AG04449 (cell line): ENCODE measurements around the gene MAP4K1.

Source experiments
- CTCF ChIA-PET: fragments of 350-600 bp; formaldehyde crosslinking; extraction: SDS; loops from one replicate; lab custom pipeline; 2021; ENCODE audit warnings: antibody characterized with exemption; lab: Yijun Ruan, JAX
- POLR2A ChIA-PET: fragments of 400-600, 350-600 bp; formaldehyde crosslinking; extraction: SDS; loops from one replicate; lab custom pipeline; 2020; ENCODE audit warnings: antibody characterized with exemption, inconsistent platforms; lab: Yijun Ruan, JAX
- DNase-seq: peaks from one replicate; pipeline ENCODE4 v3.0.0-alpha.2; 2010; ENCODE audit warnings: low read depth, low spot score
- H3K4me3 ChIP-seq: 2 replicates; pipeline ENCODE4 v1.5.1; 2011; ENCODE audit warnings: low read depth, mild to moderate bottlenecking, control low read depth, low read length
- CTCF ChIP-seq: IDR thresholded peaks from one replicate; pipeline ENCODE4 v1.5.1; 2011; ENCODE audit warnings: mild to moderate bottlenecking, moderate library complexity, low read length, control low read depth, inconsistent platforms; ENCODE audit not compliant: insufficient read depth; ENCODE audit errors: missing control alignments

The MAP4K1 gene

GRCh38 chr19:38642176-38642575, 24.4 kb upstream of the MAP4K1 start:
- no peak for TF ChIP-seq CTCF

GRCh38 chr19:38640368-38640767, 22.6 kb upstream of the MAP4K1 start:
- no peak for TF ChIP-seq CTCF
- POLR2A ChIA-PET: no interaction called here
- H3K4me3 ChIP-seq: no peak overlapping the region
- DNase-seq: no peak
- CTCF ChIA-PET: interaction anchor here (0.8 to 8.4 kb wide), 7 partner anchors 93 to 290 kb away, joined by 3 to 112 read pairs (median 5); partner anchors contain the start of genes FAM98C, MRPS12 and SARS2

More at GRCh38 chr19:38642176-38642575, 24.4 kb upstream of the MAP4K1 start:
- no peak overlapping the region for H3K4me3 ChIP-seq
- no peak for DNase-seq
- ChIA-PET POLR2A (interaction anchor here (0.7 kb wide), 1 partner anchor 10 kb away, joined by 4 read pairs; no protein-coding TSS in a partner anchor), CTCF (interaction anchor here (0.8 to 13.2 kb wide), 5 partner anchors 6 to 288 kb away, joined by 3 to 106 read pairs (median 6); partner anchors contain the start of genes FAM98C, MRPS12 and SARS2)

- ChIA-PET POLR2A (no interaction called here), CTCF (interaction anchor here (0.9 to 8.4 kb wide), 6 partner anchors 9 to 290 kb away, joined by 3 to 112 read pairs (median 52); partner anchors contain the start of genes ACTN4, EIF3K, FAM98C and MAP4K1)
- H3K4me3 ChIP-seq: no peak overlapping the region
- no peak for DNase-seq
- TF ChIP-seq CTCF: no peak
These were observed 21.9 kb upstream of the MAP4K1 start for GRCh38 chr19:38639679-38640078.

- H3K4me3 ChIP-seq: no peak overlapping the region
- no peak for DNase-seq
- POLR2A ChIA-PET: interaction anchor here (0.7 kb wide), 1 partner anchor 9 kb away, joined by 3 read pairs; the partner anchor contains the start of gene ACTN4
- CTCF ChIA-PET: interaction anchor here (0.6 to 8.4 kb wide), 9 partner anchors 10 to 856 kb away, joined by 3 to 112 read pairs (median 43); partner anchors contain the start of genes ACTN4, EIF3K, FAM98C and MAP4K1
- TF ChIP-seq CTCF: no peak
These were observed 20.7 kb upstream of the MAP4K1 start for GRCh38 chr19:38638461-38638860.

- TF ChIP-seq CTCF: no peak
- H3K4me3 ChIP-seq: no peak overlapping the region
- no peak for DNase-seq
- ChIA-PET CTCF (interaction anchor here (0.6 to 8.4 kb wide), 29 partner anchors 9 to 733 kb away, joined by 3 to 112 read pairs (median 4); partner anchors contain the start of genes ACTN4, EIF3K, FAM98C and MAP4K1), POLR2A (no interaction called here)
These were observed 18.0 kb upstream of the MAP4K1 start for GRCh38 chr19:38635483-38636399.
